BLaER1 (cell line): ENCODE results near the gene NACC2.

Experiments
- H3K27ac ChIP-seq: shearing (Covaris generic); formaldehyde crosslinking; 2 replicates; pipeline ENCODE4 v1.8.1; 2022
- H3K27me3 ChIP-seq: shearing (Covaris generic); formaldehyde crosslinking; 2 replicates; pipeline ENCODE4 v1.8.1; 2022
- H3K36me3 ChIP-seq: shearing (Covaris generic); formaldehyde crosslinking; 2 replicates; pipeline ENCODE4 v1.8.1; 2022
- H3K4me1 ChIP-seq: shearing (Covaris generic); formaldehyde crosslinking; 2 replicates; pipeline ENCODE4 v1.8.1; 2022
- H3K4me2 ChIP-seq: shearing (Covaris generic); formaldehyde crosslinking; 2 replicates; pipeline ENCODE4 v1.8.1; 2022
- H3K4me3 ChIP-seq: shearing (Covaris generic); formaldehyde crosslinking; 2 replicates; pipeline ENCODE4 v1.8.1; 2022
- H3K9ac ChIP-seq: shearing (Covaris generic); formaldehyde crosslinking; 2 replicates; pipeline ENCODE4 v1.8.1; 2022
- H3K9me3 ChIP-seq: shearing (Covaris generic); formaldehyde crosslinking; 2 replicates; pipeline ENCODE4 v1.8.1; 2022
- H4K20me1 ChIP-seq: shearing (Covaris generic); formaldehyde crosslinking; 2 replicates; pipeline ENCODE4 v1.8.1; 2022
- Cebpa-rat ChIP-seq: shearing (Covaris generic); IDR thresholded peaks from 2 replicates; pipeline ENCODE4 v1.8.1; 2022

NACC2 gene

GRCh38 chr9:136058084-136058483, 37.0 kb downstream of the NACC2 start:
- Histone ChIP-seq H3K4me1 (peaks cover 66% of the 10 kb centered on the region), H3K27ac (no peak overlapping the region)

GRCh38 chr9:136057236-136058081, 37.6 kb downstream of the NACC2 start:
- no peak for TF ChIP-seq Cebpa-rat
- Histone ChIP-seq H3K9me3 (no peaks in the 10 kb centered on the region), H3K4me2 (peak overlapping the region; percentile 75), H3K9ac (no peak overlapping the region), H3K27ac (no peak overlapping the region), H3K36me3 (no peaks in the 10 kb centered on the region), H3K27me3 (peaks cover 20% of the 10 kb centered on the region), H3K4me3 (no peak overlapping the region), H4K20me1 (0 out of 2 replicates have a peak, but pooled peaks cover 8% of the 10 kb centered on the region), H3K4me1 (peaks cover 73% of the 10 kb centered on the region)

More at GRCh38 chr9:136058084-136058483, 37.0 kb downstream of the NACC2 start:
- Histone ChIP-seq H4K20me1 (0 out of 2 replicates have a peak, but pooled peaks cover 1% of the 10 kb centered on the region), H3K36me3 (no peaks in the 10 kb centered on the region), H3K9ac (no peak overlapping the region), H3K4me2 (peak overlapping the region; percentile 75), H3K4me3 (no peak overlapping the region), H3K27me3 (peaks cover 14% of the 10 kb centered on the region), H3K9me3 (no peaks in the 10 kb centered on the region)
- TF ChIP-seq Cebpa-rat, result no peak

DNA sequence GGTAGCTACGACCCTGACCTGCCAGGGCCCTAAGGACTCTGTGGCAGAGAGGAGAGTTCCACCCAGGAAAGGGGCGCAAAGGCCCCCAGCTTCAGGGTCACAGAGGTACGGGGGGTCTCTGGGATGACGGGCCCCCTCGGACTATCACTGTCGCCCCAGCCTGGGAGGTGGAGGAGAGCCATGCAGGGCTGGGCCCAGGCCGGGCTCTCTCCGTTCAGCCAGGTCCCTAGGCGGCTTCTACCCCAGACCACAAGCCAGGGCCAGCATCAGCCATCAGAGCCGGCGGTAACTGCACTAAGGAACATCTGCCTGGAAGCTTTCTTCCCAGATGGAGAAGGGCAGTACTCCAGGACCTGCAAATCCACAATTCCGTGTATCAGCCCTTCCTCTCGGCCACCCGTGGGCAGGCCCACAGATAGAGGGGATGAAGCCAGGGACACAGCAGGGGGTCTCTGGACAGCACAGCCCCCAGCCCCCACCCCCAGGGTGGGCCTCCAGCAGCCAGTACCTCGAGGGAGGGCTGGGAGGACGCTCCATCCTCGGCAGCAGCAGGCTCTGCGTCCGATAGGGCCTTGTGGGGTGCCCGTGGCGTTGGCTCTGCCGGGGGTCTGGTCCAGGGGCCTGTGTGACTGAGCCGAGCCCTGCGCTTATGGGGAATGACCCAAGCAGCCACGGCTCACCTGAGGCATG, 38.4 kb downstream of the NACC2 start:
- Histone ChIP-seq H4K20me1 (peaks cover 14% of the 10 kb centered on the region; the same call in 1 of the 2 replicates), H3K27me3 (peaks cover 28% of the 10 kb centered on the region), H3K27ac (no peak overlapping the region), H3K36me3 (no peaks in the 10 kb centered on the region), H3K4me1 (peaks cover 80% of the 10 kb centered on the region), H3K9ac (0 out of 2 replicates have a peak overlapping the region, but pooled peaks have one; percentile 19), H3K4me3 (no peak overlapping the region), H3K4me2 (peak overlapping the region; percentile 100), H3K9me3 (no peaks in the 10 kb centered on the region)
- TF ChIP-seq Cebpa-rat, result no peak

DNA sequence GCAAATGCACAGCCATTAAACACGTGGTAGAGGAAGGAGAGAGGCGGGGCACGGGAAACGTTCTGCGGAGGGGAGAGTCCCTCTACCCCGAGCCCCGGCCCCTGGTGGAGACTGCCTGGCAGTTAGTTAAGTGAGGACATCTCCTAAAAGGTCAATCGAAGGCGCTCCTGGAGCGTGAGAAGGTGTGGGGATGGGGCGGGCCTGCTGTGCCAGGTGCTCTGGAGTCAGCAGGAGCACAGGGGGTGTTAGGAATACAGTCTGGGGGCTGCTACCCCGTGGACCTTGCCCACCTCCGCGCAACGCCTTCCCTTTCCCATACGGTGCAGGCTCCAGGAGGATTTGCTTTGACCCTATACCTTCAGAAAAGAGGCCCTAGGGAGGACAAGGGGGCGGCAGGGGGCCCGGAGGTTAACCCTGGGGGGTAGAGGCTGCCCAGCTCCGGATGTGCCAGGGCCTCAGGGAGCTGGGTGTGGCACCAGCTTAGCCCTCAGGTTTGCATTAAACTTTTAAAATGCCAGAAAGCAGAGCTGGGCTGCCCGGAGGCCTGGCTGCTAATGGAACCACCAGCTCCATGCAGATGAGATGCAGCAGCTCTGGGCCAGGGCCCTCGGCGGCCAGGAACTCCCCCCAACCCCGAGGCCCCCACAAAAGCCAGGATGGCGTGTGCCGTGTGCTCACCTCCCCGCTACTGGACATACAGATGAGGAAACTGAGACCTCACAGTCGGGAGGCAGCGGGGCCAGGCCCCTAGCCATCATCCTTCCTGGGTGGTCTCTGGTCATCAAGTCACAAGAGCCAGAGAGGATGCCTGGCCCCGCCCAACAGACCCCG, 39.2 kb downstream of the NACC2 start:
- Histone ChIP-seq H3K4me1 (peaks cover 88% of the 10 kb centered on the region), H3K4me2 (peak overlapping the region; percentile 100), H4K20me1 (peaks cover 22% of the 10 kb centered on the region; the same call in 1 of the 2 replicates), H3K27ac (peak overlapping the region; percentile 18; the same call in 1 of the 2 replicates), H3K9ac (peak overlapping the region; percentile 19; the same call in 1 of the 2 replicates), H3K36me3 (no peaks in the 10 kb centered on the region), H3K9me3 (no peaks in the 10 kb centered on the region), H3K27me3 (peaks cover 35% of the 10 kb centered on the region), H3K4me3 (no peak overlapping the region)
- no peak for TF ChIP-seq Cebpa-rat

- Histone ChIP-seq H3K36me3 (no peaks in the 10 kb centered on the region), H3K27me3 (peaks cover 44% of the 10 kb centered on the region), H3K9me3 (no peaks in the 10 kb centered on the region), H3K9ac (no peak overlapping the region; the same call in 1 of the 2 replicates), H3K4me3 (no peak overlapping the region), H3K4me2 (peak overlapping the region; percentile 100), H3K4me1 (peaks cover 97% of the 10 kb centered on the region), H3K27ac (no peak overlapping the region), H4K20me1 (peaks cover 26% of the 10 kb centered on the region; the same call in 1 of the 2 replicates)
- TF ChIP-seq Cebpa-rat, result no peak
These were observed 40.0 kb downstream of the NACC2 start for GRCh38 chr9:136054798-136055714.

DNA sequence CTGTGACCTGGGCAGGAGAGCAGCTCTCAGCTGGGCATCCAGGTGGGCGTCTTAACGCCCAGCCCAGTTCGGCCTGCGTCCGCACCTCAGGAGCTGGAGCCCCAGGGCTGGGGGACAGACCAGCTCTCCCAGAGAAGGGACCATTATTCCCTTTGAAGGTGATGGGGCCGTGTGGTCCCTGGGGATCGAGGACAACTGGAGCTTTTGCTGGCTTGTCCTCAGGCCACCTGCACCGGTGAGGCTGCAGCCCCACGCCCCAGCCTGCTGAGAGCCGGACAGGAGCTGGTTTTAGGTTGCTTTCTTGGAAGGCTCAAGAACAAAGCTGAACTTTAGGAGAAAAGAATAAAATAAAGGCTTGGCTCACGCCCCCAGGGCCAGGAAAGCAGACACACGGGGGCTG, 40.9 kb downstream of the NACC2 start:
- H4K20me1 ChIP-seq, result peaks cover 26% of the 10 kb centered on the region; the same call in 1 of the 2 replicates
- TF ChIP-seq Cebpa-rat, result no peak
- peaks cover 98% of the 10 kb centered on the region for H3K4me1 ChIP-seq
- peak overlapping the region; percentile 100 for H3K4me2 ChIP-seq
- H3K9me3 ChIP-seq, result no peaks in the 10 kb centered on the region
- H3K4me3 ChIP-seq, result no peak overlapping the region
- H3K9ac ChIP-seq, result no peak overlapping the region
- no peak overlapping the region for H3K27ac ChIP-seq
- H3K36me3 ChIP-seq, result no peaks in the 10 kb centered on the region
- peaks cover 52% of the 10 kb centered on the region for H3K27me3 ChIP-seq

- Histone ChIP-seq H3K27me3 (peaks cover 52% of the 10 kb centered on the region), H3K27ac (0 out of 2 replicates have a peak overlapping the region, but pooled peaks have one; percentile 2), H3K4me2 (peak overlapping the region; percentile 100), H3K36me3 (no peaks in the 10 kb centered on the region), H4K20me1 (peaks cover 28% of the 10 kb centered on the region; the same call in 1 of the 2 replicates), H3K4me1 (peaks cover 98% of the 10 kb centered on the region), H3K4me3 (no peak overlapping the region), H3K9me3 (no peaks in the 10 kb centered on the region), H3K9ac (no peak overlapping the region)
- no peak for TF ChIP-seq Cebpa-rat
These were observed 41.3 kb downstream of the NACC2 start for GRCh38 chr9:136053757-136054142.

DNA sequence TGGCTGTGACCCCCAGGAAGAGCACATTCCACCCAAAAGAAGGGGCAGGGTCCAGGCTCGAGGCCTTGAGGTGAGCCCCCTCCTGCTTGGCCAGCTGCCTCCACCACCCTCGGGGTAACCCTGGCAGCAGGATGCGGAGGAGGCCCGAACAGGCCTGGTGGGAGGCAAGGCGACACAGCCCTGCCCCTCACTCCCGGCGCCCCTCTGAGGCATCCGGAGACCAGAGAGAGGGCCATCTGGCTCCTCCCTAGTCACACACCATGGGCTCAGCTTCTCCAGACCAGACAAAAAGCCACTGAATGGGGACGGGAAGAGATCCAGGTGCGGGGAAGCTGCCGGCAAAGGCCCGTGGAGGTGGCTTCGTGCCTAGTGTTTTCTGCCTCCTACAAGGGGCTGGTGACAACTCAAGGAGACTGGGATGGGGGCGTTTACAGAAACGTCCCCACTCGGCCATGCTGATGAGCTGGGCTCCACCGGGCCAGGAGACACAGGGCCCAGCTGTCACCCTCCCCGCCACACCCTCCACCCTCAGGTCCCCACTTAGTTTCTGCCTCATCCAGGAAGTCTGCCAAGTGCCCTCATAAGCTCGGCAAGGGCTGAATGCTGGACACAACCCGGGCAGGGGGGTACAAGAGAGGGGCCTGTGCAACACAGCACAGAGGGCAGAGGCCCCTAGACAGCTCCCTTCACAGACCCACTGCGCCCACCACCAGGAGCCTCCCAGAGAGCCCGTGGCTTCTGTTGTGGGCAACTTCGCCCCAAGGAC, 41.9 kb downstream of the NACC2 start:
- Histone ChIP-seq H3K27me3 (peaks cover 52% of the 10 kb centered on the region), H4K20me1 (peaks cover 34% of the 10 kb centered on the region), H3K4me2 (peak overlapping the region; percentile 100), H3K4me3 (no peak overlapping the region), H3K27ac (0 out of 2 replicates have a peak overlapping the region, but pooled peaks have one; percentile 2), H3K4me1 (peaks cover 98% of the 10 kb centered on the region), H3K9ac (no peak overlapping the region), H3K9me3 (no peaks in the 10 kb centered on the region), H3K36me3 (no peaks in the 10 kb centered on the region)
- TF ChIP-seq Cebpa-rat, result no peak
